Activated CD4-positive, alpha-beta T cell treated with anti-CD3 and anti-CD28 coated beads for 24 hours (primary cell): Measurements from ENCODE around the gene EXOC4.
"Not testable (repeated sequence)": the region's sequence is repeated elsewhere in the genome, so short reads cannot be mapped to it uniquely, and the experiment has no call there.

Source experiments
- DNase-seq, 2 donors: peaks; one replicate each; pipeline ENCODE4 v3.0.0-alpha.2; 2020; ENCODE audit warnings: low read depth in 2 of 2

Gene EXOC4

DNA sequence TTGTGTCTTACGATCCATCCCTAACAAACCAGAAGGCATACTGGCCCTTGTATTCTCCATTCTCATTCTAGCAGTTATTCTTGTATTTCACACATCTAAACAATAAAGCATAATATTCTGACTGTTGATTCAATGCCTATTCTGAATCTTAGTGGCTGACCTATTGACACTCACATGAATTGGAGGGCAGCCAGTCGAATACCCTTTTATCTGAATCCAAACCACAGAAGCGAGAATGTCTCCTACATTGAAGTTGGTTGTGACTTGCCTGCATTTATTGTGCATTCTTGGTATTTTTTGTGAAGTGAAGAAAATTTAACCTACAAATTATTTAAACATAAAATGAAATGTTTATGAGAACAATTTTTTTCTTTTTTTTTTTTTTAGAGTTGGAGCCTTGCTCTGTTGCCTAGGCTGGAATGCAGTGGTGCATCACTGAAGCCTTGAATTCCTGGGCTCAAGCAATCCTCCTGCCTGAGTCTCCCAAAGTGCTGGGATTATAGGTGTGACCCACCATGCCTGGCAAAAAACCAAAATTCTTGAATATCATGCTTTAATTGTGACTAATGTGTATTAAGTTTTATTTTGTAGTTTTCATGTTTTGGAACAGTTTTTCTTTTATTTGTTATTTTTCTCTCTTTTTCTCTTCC is 22.7 kb downstream of the EXOC4 start:
- DNase-seq = no peak

DNA sequence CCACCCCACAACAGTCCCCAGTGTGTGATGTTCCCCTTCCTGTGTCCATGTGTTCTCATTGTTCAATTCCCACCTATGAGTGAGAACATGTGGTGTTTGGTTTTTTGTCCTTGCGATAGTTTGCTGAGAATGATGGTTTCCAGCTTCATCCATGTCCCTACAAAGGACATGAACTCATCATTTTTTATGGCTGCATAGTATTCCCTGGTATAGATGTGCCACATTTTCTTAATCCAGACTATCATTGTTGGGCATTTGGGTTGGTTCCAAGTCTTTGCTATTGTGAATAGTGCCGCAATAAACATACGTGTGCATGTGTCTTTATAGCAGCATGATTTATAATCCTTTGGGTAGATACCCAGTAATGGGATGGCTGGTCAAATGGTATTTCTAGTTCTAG is 26.1 kb downstream of the EXOC4 start:
- not testable (repeated sequence) for DNase-seq

DNA sequence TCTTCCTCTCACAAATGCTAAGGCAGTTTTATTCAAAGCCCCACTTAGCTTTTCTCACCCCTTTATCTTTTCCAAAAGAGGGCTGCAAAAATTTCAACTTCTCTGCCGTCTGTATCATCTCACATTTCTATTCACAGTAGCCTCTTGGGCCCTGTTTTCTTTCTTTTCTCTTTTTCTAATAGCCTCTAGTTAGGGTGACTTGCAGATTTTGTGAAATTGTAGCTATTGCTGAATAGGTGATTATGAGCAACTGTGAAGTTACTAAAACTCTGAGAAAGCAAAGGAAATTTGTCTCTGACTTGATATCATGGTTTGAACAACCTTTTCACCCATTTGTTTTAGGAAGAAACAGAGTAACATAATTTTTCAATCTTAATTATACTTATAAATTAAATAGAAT is 29.2 kb downstream of the EXOC4 start:
- no peak for DNase-seq

DNA sequence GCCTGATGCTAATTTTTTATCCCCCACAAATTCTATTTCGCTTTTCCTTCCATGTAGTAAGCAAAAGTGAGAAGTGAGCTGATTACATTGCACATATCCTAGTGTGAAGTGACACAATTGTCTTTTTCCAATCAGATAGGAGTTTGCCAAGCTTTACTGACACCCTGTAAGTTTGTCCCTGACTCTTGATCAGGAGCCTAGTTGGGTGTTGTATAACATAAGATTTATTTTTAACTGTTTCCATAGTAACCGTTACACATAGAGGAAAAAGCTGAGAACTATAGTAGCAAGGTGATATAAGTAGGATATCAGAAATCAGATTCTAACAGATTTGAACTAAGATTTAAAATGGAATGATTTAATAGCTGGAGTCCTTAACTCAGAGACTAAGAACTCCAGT is 31.2 kb downstream of the EXOC4 start:
- DNase-seq = no peak

DNA sequence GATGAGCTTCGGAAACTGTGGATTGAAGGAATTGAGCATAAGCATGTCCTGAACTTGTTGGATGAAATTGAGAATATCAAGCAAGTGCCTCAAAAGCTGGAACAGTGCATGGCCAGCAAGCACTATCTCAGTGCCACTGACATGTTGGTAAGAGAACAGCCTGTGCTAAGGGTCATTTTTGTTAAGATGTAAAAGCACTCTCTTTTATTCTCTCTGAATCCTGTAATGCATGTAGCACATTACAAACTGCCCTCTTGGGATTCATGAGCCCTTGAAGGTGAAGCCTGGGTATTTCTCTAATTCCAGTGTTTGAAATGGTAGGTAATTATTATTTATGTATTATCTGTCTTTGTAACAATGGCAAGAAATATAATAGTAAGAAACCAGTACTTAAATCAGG is 36.1 kb downstream of the EXOC4 start:
- no peak for DNase-seq

DNA sequence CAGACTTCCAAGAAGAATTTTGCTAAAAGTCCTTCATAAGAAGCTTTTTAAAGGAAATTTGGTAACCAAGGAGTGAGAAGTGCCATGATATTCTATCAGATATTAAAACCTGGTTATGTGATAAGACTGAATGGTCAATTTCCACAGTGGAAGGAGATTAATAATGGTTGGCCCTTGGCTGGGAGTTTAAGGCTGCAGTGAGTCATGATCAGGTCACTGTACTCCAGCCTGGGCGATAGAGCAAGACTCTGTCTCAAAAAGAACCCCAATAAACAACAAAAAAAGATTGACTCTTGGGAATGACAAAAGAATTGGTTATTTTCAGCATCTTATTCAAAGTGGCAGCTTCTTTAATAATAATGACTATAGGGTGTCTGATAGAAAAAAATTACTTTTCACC is 37.2 kb downstream of the EXOC4 start:
- DNase-seq = no peak

DNA sequence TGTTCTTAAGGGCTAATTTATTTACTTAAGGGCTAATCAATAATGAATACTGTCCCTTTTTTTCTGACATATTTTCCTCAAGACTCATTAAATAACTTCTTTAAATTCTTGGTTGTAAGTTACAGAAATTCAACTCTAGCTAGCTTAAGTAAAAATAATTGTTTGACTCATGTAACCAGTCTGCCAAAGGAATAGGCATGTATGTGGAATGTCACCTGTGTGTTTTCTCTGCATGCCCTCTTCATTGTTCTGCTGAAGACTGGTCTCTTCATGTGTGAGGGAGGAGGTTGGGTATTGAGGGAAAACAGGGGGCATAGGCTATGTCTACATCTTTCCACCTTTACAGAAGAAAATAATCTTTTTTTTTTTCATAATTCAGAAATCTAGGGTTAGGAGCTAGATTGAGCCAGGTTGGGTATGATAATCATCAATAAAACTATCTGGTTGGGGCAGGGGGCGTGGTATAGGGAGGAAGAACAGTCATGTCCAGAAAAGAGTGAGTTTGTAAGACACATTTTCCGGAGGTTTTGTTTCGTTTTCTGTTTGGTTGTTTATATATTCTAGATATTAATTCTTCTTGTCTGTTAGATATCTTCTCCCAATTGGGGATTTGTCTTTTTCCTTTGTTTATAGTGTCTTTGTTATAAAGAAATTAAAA is 37.9 kb downstream of the EXOC4 start:
- no peak for DNase-seq

DNA sequence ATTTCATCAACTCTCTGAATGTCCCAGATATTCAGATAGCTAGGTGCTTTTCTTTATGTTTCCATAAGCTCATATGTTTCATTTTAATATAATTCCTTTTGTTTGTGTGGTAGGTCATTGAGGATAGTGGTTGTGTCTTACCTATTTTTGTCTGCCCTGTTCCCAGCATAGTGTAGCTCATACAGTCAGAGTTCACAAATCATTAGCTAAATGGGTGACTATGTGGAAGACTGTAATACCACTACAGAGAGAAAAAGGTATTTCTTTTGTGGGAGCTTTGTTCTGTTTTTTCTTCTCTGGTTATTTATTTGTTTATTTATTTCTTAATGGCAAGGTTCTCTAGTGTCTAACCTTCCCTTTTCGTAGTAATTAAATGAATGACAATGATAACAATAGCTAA is 39.8 kb downstream of the EXOC4 start:
- DNase-seq = no peak

DNA sequence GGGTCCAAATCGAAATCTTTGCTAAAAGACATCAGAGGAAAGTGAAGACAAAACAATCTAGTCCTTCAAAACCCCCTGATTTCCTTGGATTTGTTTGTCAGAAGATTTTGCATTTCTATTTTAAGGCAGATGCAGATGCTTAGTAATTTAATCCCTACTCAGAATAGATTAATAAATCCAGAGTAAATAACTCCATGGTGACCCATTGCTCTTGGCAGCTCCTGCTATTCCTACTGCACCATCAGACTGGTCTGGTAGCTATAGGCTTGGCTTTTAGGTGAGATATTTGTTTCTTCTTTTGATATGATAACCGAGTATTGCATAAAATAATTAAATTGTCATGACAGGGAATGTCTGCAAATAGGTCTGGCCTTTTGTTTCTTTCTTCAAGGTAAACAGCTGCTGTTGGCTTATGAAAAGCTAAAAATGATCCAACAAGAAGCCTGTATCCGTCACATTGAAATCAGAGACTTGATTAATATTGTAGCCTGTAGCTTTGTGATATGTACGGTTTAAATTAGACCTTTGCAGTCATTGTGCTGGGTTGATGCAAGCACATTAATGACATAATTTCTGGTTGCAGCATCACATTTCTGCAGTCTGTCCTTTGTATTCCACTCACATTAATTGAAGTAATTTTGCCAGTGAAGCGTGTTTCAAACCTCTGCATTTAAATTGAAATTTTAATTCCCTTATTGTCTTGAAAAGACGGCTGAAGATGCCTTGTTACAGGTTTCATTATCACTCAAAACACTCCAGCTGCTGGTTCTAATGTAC is 40.7 kb downstream of the EXOC4 start:
- DNase-seq = no peak

DNA sequence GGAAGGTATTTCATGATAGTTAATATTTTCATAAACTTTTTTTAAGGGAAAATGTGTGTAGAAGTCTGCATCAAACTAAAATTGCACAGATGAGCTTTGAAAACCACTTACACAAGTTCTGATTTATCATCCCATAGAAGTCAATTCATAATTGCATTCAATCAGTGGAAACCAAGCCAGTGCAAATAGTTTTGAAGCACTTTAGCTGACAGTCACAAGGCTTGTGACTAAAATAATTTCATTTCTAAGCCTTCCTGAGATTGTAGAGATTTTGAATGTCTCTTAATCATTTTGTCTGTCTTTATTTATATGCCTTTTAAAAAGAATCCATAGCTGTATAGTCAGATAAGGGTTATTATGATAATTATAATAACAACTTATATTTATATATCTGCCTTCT is 41.4 kb downstream of the EXOC4 start:
- DNase-seq = no peak

DNA sequence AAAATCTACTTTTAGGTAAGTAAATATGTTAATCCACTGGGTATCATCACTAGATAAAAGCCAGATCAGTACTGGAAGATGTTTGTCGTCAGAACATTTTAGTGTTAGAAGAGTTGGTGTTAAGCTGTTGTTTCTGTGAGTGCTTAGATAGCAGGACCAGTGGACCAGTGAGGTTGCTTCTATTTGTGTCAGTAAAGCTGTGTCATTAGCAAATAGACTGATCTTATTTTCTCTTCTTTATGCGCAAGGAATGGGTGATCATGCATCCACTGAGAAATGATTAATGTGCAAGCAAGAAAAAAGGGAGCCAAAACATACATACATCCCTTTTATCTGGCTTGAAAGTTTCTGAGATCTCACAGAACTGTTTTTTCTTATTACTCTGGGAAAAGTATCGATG is 42.6 kb downstream of the EXOC4 start:
- no peak for DNase-seq

DNA sequence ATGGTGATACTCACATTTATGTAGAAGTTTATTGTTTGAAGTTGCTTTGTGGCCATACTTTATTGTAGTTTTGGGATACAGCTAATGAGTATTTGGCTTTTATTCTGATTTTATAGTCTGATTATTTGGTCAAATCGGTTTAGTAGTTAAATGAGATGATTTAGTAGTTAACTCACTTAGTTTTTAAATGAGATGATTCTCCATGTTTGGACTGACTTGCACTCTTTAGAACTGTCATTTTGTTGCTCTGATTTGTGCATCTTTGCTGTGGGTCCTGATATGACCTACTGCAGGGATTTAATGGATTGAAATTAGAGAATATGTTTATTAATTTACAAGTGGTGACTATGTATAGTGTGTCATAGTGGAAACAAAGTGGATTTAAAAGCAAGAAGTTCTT is 44.2 kb downstream of the EXOC4 start:
- DNase-seq = no peak

DNA sequence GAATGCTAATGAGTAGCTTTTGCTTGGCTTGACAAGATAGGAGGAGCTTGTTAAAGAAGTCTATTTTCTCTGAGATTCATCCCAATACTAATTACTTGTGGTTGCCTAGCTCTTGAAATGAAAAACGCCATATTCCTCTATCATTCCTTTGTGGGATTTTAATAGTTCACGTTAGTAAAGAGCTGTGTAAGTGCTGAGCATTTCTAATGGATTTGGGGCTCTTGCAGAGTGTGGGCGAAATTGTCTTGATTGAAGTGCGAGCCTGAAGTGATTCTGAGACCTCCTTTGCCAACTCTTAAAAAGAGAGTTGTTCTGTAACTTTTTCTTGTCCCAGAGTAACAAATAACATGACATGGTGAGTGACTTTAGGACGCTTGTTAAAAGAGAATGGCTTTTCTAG is 45.2 kb downstream of the EXOC4 start:
- DNase-seq = no peak

DNA sequence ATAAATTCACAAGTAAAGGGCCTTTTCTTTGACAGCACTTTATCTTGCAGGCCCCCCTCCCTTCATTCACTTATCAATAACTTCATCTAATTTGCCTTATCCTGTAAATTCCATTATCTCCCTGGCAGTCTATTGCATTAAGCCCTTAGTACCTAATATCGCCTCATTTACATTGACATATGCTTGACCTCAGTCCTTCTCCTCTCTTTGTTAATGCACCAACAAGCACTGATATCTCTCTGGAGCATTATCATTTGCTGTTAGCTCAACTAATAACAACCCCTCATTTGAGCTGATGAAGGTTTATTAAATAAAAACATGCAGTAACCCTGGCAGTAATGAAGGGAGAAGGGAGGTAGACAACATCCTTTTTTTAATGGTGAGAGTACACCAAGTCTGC is 46.8 kb downstream of the EXOC4 start:
- no peak for DNase-seq

DNA sequence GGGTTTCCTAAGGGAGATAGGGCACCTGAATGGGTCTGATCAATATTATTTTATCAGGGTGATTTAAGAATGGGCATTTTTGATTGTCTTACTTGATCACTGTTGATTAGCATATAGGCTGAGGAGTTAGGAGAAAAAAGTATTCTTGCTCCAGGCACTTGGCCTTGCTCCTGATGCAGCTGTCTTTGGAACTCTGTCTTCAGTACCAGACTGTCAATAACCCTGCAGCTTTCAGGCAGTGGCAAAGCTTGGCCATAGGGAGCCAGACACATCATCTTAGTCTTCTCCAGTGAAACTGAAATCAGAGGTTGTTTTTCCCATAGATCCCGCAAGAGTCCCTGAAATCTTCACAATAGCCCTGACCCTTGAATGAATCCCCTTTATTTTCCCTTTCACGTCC is 47.2 kb downstream of the EXOC4 start:
- DNase-seq = no peak

DNA sequence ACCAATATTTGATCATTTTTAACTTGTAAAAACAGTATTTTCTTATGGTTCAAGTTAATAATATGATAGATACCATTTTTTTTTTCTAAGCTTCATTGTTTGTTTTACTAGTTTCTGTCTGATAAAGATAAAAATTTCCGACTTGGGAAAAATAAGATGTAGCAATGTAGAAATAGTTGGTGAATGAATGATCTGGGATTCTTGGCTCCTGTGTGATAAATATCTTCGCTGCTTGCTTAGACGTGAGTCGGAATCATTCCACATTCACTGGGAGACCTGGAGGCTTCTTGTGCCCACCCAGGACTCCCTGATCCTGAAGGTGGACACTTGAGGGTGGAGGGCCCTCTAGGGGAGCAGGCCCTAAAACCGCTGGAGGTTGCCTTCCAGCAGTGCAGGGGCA is 47.9 kb downstream of the EXOC4 start:
- no peak for DNase-seq

DNA sequence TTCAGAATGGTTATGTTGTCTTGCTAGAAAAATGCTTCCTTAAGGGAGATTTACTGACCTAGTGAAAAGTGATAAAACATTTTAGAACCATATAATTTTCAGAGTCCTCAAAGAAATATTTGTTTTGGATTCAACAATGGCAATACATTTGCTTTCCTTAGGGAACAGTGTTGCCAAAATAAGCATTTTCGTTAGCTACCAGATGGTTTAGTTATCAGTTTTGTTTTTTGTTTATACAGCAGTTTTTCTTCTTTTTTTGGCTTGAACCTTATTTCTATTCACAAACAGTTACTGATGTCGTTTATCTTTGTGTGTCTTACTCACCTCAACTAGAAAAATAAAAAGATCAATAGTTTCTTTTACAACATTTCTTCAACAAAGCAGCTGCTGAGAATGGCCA is 48.6 kb downstream of the EXOC4 start:
- no peak for DNase-seq

DNA sequence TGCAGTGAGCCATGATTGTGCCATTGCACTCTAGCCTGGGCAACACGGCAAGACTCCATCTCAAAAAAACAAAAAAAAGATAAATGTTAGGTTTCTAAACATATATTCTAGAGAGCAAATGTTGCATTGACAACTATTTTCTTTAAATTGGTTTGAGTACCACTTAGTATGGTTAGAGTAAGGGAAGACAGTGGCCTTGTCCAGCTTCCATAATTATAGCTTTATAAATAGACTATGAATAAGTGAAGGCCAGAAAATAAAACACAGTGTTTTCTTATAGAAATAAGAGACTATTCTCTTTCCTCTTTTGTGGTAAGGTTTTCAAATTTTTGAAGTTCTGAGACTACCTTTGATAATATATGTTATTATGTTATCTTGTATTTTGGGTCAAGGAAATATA is 50.5 kb downstream of the EXOC4 start:
- no peak for DNase-seq

DNA sequence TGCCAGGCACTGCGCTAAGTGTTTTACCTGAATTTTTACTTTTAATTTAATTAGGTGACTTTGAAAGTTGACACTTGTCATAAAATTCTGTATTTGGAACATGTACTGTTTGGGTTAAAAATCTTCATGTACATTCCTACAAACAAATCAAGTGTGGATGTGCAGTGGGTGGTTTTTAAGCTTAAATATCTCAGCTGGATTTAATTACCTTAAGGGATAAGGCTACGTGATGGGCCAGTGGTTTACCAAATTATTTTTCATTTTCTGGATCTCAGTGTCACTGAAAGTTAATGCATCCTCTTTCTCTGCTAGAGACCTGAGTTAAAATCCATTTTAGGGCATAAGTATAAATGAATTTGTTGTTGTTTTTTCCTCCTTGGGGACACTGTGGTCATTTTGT is 51.1 kb downstream of the EXOC4 start:
- DNase-seq = no peak

DNA sequence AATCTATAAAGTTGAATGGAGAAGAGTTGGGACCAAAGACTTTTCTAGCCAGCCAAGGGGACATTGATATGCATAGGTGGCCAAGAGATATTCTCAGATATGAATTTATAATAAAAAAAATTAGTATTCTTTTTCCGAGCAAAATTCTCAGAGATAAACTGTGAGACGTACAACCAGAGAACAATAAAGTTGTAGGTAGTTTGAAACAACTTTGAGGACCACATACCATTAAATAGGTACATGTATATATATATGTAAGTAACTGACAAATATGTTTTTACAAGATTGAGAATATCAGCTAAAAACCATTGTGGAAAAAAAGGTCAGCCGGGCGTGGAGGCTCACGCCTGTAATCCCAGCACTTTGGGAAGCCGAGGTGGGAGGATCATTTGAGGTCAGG is 56.5 kb downstream of the EXOC4 start:
- DNase-seq = no peak

DNA sequence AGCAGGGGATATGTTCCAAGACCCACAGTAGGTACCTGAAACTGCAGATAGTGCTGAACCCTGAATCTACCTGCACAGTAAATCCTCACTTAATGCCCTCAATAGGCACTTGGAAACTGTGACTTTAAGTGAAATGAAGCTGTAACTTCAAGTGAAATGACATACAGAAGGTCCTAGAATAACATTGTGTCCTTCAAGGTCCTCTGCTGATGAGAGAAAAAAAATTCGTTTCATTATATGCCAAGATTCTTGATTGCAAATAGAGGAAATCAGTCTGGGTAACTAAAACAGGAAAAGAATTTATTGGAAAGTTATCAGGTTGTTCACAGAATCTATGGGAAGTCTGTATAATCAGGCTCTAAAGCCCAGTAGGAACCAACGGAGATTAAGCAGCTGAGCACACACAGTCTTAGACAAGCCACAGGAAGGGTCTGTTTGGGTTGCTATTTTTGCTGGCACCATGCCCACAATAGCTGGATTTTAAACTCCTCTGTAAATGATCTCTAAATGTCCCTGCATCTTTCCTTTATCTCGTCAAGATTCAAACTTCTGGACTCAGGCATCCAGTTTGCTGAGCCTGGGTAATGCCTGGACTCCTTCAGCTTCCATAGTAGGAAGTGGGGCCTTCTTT is 57.5 kb downstream of the EXOC4 start:
- no peak for DNase-seq

DNA sequence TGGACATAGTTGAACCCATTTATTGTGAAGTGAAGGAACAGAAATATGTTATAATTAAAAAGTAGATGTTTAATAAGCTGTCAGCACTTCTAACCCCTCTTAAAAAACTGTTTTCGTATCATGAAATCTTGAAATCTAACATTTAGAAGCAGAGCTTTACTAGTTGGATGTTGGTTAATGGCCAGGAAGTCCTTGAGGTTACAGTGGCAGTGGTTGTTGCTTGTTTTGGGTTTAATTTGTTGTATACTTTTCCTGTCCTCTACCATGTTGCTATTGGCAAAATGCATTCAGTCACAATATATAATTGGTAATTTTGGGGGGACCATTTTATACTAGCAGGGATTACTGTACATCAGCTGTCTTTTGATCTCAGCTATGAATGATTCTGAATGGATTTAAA is 60.7 kb downstream of the EXOC4 start:
- DNase-seq = no peak

DNA sequence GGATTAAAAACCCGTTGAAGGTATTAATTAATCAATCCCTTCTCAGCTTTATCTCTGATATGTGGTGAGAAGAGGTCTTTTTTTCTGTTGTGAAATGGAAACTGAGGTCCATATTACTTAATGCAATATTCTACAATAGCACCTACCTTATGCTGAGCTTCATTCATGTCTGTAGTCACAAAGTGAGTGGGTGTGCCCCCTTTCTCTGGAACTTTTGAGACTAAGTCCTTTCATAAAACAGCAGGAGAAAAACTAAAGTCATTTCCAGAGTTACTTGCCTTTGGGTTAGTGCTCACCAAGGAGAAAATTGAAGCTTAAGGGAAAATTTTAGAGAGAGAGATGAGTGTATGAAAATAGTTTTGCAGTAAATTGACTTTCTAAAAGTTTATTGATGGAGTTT is 61.2 kb downstream of the EXOC4 start:
- DNase-seq = no peak
